SU-DHL-6 (cell line): ENCODE measurements around the gene IFI30.
"Not testable (repeated sequence)": the region's sequence is repeated elsewhere in the genome, so short reads cannot be mapped to it uniquely, and the experiment has no call there.

Experiments
- H2AFZ ChIP-seq: fragments of 200-600 bp; sonication (generic); 2 replicates; pipeline ENCODE4 v1.6.1; 2014; ENCODE audit warnings: low read depth, mild to moderate bottlenecking, moderate library complexity, mixed read lengths, antibody characterized with exemption, low read length; ENCODE audit not compliant: severe bottlenecking
- H3F3A ChIP-seq: fragments of 200-600 bp; shearing (Covaris generic); 2 replicates; pipeline ENCODE4 v1.6.0; 2016; ENCODE audit warnings: antibody characterized with exemption, mild to moderate bottlenecking; ENCODE audit not compliant: insufficient read depth
- H3K27ac ChIP-seq: fragments of 200-600 bp; sonication (generic); 2 replicates; pipeline ENCODE4 v1.5.1; 2016; ENCODE audit warnings: low read depth, mild to moderate bottlenecking, low read length, moderate library complexity, mixed read lengths
- H3K27me3 ChIP-seq: fragments of 200-600 bp; sonication (generic), shearing (Covaris generic); 2 replicates; pipeline ENCODE4 v1.6.0; 2014; ENCODE audit warnings: mild to moderate bottlenecking, low read length
- H3K36me3 ChIP-seq: fragments of 200-600 bp; sonication (generic); 2 replicates; pipeline ENCODE4 v1.6.1; 2014; ENCODE audit warnings: mild to moderate bottlenecking, low read length, mixed read lengths
- H3K4me2 ChIP-seq: fragments of 300-600, 200-600 bp; shearing (Covaris generic), sonication (generic); 2 replicates; pipeline ENCODE4 v1.6.0; 2014; ENCODE audit warnings: low read length, low read depth, mild to moderate bottlenecking; ENCODE audit not compliant: poor library complexity, severe bottlenecking
- H3K4me3 ChIP-seq: fragments of 200-600 bp; sonication (generic); 2 replicates; pipeline ENCODE4 v1.5.1; 2014; ENCODE audit warnings: antibody characterized with exemption, low read length, mild to moderate bottlenecking, mixed read lengths; ENCODE audit not compliant: insufficient read depth, poor library complexity, severe bottlenecking
- H3K79me2 ChIP-seq: fragments of 200-600 bp; sonication (generic); 2 replicates; pipeline ENCODE4 v1.6.1; 2014; ENCODE audit warnings: mild to moderate bottlenecking, low read length, moderate library complexity; ENCODE audit not compliant: insufficient read depth
- H3K9ac ChIP-seq: fragments of 200-600 bp; sonication (generic); 2 replicates; pipeline ENCODE4 v1.7.0; 2014; ENCODE audit warnings: mild to moderate bottlenecking, low read length
- H3K9me2 ChIP-seq: fragments of 200-600 bp; sonication (generic); replicated peaks from 2 replicates; pipeline ENCODE4 v1.6.1; 2014; ENCODE audit warnings: low read length; ENCODE audit not compliant: insufficient read depth
- H3K9me3 ChIP-seq: fragments of 200-600 bp; sonication (generic); 2 replicates; pipeline ENCODE4 v1.6.1; 2014; ENCODE audit warnings: low read length, mixed read lengths; ENCODE audit not compliant: insufficient read depth
- H4K20me1 ChIP-seq: fragments of 200-600 bp; sonication (generic); 2 replicates; pipeline ENCODE4 v1.6.1; 2014; ENCODE audit warnings: low read depth, mild to moderate bottlenecking, antibody characterized with exemption, low read length, moderate library complexity, mixed read lengths
- CTCF ChIP-seq: fragments of 200-600 bp; sonication (generic); IDR thresholded peaks from one replicate; pipeline ENCODE4 v1.5.1; 2017; ENCODE audit warnings: antibody characterized with exemption, mild to moderate bottlenecking, low read length, moderate library complexity; ENCODE audit not compliant: insufficient read depth, poor library complexity, severe bottlenecking
- EZH2phosphoT487 ChIP-seq: fragments of 200-600 bp; sonication (generic), shearing (Covaris generic); conservative IDR thresholded peaks from 2 replicates; pipeline ENCODE4 v1.6.1; 2018; ENCODE audit warnings: mild to moderate bottlenecking, antibody characterized with exemption, low read length, moderate library complexity, mixed read lengths

Gene IFI30

GRCh38 chr19:18205200-18205892 lies 31.7 kb downstream of the IFI30 start:
- H3K4me3 ChIP-seq = peak overlapping the region; percentile 98
- H3K27ac ChIP-seq = peak overlapping the region; percentile 91
- peaks cover 19% of the 10 kb centered on the region for H3K79me2 ChIP-seq
- peak overlapping the region; percentile 95 for H3K9ac ChIP-seq
- no peak for TF ChIP-seq CTCF
- no peak for TF ChIP-seq EZH2phosphoT487
- H2AFZ ChIP-seq = no peak overlapping the region
- H3K27me3 ChIP-seq = no peaks in the 10 kb centered on the region; the same call in 1 of the 2 replicates
- H3K4me2 ChIP-seq = peak overlapping the region; percentile 89
- H3K9me3 ChIP-seq = no peaks in the 10 kb centered on the region
- peaks cover 9% of the 10 kb centered on the region for H3F3A ChIP-seq
- H3K36me3 ChIP-seq = no peaks in the 10 kb centered on the region
- H3K9me2 ChIP-seq = no peaks in the 10 kb centered on the region
- no peaks in the 10 kb centered on the region for H4K20me1 ChIP-seq

GRCh38 chr19:18206018-18206417 lies 32.4 kb downstream of the IFI30 start:
- Histone ChIP-seq H3K27me3 (no peaks in the 10 kb centered on the region; the same call in 1 of the 2 replicates), H3K27ac (no peak overlapping the region), H3K9ac (no peak overlapping the region; the same call in 1 of the 2 replicates), H3K36me3 (no peaks in the 10 kb centered on the region), H3K79me2 (peaks cover 19% of the 10 kb centered on the region), H2AFZ (no peak overlapping the region), H4K20me1 (no peaks in the 10 kb centered on the region), H3F3A (peaks cover 9% of the 10 kb centered on the region), H3K4me3 (no peak overlapping the region), H3K4me2 (peak overlapping the region; percentile 89), H3K9me3 (no peaks in the 10 kb centered on the region), H3K9me2 (no peaks in the 10 kb centered on the region)
- TF ChIP-seq CTCF (no peak), EZH2phosphoT487 (no peak)

GRCh38 chr19:18208098-18208951 lies 34.7 kb downstream of the IFI30 start:
- Histone ChIP-seq H2AFZ (no peak overlapping the region), H3F3A (peaks cover 9% of the 10 kb centered on the region), H3K79me2 (peaks cover 3% of the 10 kb centered on the region; the same call in 1 of the 2 replicates), H4K20me1 (no peaks in the 10 kb centered on the region), H3K9me3 (no peaks in the 10 kb centered on the region), H3K4me3 (no peak overlapping the region), H3K9me2 (no peaks in the 10 kb centered on the region), H3K4me2 (no peak overlapping the region), H3K36me3 (no peaks in the 10 kb centered on the region), H3K9ac (no peak overlapping the region), H3K27ac (no peak overlapping the region), H3K27me3 (no peaks in the 10 kb centered on the region; the same call in 1 of the 2 replicates)
- TF ChIP-seq CTCF (peak; percentile 63), EZH2phosphoT487 (no peak)

- not testable (repeated sequence) for H3K9ac ChIP-seq, H3K4me3 ChIP-seq, H3K79me2 ChIP-seq, H3K27me3 ChIP-seq, H2AFZ ChIP-seq, H3K9me2 ChIP-seq, H3F3A ChIP-seq, H3K9me3 ChIP-seq, H3K27ac ChIP-seq, H3K4me2 ChIP-seq, H3K36me3 ChIP-seq, H4K20me1 ChIP-seq
These were observed 36.3 kb downstream of the IFI30 start for GRCh38 chr19:18209912-18210311.
